GM12875 (cell line): ENCODE results near the gene HOXC4.

Experiments used
- H3K4me3 ChIP-seq: one replicate; pipeline ENCODE4 v1.5.1; 2011; ENCODE audit warnings: low read depth, low read length, control low read depth
- TF ChIP-seq, protein P1 (sequence below): IDR thresholded peaks from 2 replicates; pipeline ENCODE4 v1.5.1; 2011; ENCODE audit warnings: low read depth, mild to moderate bottlenecking, control low read depth, inconsistent platforms, low read length, moderate library complexity, borderline replicate concordance; ENCODE audit not compliant: insufficient read depth

HOXC4 gene

DNA sequence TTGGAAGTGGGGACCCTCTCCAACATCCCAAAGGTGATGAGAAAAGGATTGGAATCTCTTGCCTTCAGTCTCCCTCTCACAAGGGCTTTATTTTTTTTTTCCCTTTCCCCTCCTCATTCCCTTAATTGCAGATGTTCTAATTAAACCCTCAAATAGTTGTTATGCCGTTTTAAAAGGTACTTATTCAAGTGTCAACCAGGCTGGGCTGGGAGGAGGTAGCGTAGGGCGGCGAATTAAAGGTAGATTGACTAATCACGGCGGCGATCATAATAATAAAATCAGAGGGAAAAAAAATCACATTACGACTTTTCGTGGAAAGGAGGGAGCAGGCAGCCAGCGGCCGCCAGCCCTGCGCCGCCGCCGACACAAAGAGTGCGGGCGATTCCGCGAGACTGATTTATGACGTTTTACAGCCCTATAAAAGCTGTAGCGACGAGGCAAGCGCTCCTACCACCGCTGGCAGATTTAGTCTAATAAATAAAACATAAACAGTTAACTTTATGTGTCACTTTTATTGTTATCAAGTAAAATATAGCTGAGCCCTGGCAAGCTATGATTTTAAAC, 1.7 kb upstream of the HOXC4 start:
- H3K4me3 ChIP-seq = no peak overlapping the region
- TF ChIP-seq, protein P1, sequence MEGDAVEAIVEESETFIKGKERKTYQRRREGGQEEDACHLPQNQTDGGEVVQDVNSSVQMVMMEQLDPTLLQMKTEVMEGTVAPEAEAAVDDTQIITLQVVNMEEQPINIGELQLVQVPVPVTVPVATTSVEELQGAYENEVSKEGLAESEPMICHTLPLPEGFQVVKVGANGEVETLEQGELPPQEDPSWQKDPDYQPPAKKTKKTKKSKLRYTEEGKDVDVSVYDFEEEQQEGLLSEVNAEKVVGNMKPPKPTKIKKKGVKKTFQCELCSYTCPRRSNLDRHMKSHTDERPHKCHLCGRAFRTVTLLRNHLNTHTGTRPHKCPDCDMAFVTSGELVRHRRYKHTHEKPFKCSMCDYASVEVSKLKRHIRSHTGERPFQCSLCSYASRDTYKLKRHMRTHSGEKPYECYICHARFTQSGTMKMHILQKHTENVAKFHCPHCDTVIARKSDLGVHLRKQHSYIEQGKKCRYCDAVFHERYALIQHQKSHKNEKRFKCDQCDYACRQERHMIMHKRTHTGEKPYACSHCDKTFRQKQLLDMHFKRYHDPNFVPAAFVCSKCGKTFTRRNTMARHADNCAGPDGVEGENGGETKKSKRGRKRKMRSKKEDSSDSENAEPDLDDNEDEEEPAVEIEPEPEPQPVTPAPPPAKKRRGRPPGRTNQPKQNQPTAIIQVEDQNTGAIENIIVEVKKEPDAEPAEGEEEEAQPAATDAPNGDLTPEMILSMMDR = no peak

DNA sequence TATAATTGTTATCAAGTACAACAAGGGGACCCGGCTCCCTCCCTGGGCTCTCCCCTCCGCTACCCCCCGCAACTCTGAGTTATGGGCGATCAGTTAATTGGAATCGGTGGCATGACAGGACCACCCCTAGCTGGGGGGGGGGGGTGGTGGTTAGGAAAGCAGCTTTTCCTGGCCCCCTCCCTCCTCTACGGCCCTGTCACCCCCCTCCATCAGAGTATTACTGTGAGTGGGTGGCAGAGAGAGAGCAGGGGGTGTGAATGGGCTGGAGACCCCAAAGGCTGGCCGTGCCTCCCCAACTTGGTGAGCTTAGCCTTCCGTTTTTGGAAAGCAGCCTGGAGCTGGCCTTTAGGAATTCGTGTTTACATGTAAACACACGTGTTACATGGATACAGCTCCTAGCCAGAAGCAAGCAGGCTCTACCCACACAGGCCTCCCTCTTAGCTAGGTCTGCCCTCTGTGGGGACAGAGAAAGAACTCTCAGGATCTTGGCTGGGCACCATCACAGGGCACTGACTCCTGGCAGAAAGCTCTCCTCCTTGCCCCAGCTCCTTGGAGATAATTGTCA, 1.1 kb upstream of the HOXC4 start:
- peak overlapping the region; percentile 90 for H3K4me3 ChIP-seq

DNA sequence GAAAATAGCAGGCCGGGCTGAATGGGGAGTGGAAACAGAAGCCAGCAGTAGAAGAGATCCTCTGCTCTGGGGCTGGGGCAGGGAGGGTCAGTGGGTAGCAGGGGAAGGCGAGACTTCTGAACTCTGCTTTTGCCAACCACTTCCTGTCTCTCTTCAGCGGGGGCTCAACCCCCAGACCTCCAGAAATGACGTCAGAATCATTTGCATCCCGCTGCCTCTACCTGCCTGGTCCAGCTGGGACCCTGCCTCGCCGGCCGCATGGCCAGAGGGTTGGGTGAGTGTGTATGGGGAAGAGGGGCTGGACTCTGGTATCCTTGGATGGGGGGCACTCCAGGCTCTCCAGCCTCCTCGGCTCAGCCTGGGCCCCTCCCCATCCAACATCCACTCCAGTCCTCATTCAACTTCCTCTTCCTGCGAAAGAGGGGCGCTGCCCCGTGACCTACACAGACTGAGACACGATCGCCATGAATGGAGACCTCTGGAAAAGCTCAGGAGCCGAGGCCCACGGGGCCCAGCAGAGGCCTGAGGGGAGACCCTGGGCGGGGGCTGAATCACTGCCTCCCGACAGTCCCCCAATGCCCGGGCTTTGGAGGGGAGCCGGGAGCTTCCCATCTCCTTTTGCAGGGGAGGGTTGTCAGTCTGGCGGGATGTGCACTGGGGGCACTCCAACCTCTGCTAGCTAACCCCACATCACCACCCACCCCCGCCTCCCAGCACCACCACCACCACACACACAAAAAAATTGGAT, 458 bp upstream of the HOXC4 start:
- H3K4me3 ChIP-seq = peak overlapping the region; percentile 90
- TF ChIP-seq, protein P1 = no peak

More for the DNA sequence above, 1.1 kb upstream of the HOXC4 start:
- TF ChIP-seq, protein P1 = no peak

DNA sequence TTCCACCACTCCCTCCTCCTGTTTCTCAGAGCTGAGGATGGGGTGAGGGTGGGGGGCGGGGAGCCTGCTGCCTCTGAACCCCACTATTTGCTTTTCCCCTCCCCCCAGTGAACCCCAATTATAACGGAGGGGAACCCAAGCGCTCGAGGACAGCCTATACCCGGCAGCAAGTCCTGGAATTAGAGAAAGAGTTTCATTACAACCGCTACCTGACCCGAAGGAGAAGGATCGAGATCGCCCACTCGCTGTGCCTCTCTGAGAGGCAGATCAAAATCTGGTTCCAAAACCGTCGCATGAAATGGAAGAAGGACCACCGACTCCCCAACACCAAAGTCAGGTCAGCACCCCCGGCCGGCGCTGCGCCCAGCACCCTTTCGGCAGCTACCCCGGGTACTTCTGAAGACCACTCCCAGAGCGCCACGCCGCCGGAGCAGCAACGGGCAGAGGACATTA, 1.1 kb downstream of the HOXC4 start:
- H3K4me3 ChIP-seq = peak overlapping the region; percentile 90
- TF ChIP-seq, protein P1 = no peak

DNA sequence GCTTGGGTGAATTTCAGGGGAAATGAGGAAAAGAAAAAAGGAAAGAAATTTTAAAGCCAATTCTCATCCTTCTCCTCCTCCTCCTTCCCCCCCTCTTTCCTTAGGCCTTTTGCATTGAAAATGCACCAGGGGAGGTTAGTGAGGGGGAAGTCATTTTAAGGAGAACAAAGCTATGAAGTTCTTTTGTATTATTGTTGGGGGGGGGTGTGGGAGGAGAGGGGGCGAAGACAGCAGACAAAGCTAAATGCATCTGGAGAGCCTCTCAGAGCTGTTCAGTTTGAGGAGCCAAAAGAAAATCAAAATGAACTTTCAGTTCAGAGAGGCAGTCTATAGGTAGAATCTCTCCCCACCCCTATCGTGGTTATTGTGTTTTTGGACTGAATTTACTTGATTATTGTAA, 1.9 kb downstream of the HOXC4 start:
- TF ChIP-seq, protein P1 = no peak
- no peak overlapping the region for H3K4me3 ChIP-seq

DNA sequence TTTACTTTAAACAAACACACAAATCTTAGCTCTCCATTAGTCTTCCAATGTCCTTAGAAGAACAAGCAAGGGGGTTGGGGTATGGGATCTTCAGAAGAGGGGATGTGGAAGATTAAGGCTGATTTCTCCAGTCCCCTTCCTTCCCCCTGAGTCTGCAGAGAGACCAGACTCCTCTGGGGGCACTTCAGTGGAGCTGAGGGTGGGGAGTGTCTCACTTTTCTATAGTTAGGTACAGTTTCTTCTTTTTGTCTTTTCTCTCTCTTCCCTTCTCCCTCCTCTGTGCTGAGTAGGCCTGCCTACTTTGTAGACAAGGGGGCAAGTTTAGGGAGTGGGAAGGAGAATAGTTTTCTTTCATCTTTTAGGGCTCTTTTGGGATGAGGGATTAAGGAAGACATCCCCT, 2.5 kb downstream of the HOXC4 start:
- TF ChIP-seq, protein P1 = no peak

More for the DNA sequence above, 2.5 kb downstream of the HOXC4 start:
- H3K4me3 ChIP-seq = no peak overlapping the region
